ENCODE measurements around the gene RNF123. TPM values are rescaled to one million over a fixed set of nuclear protein-coding genes. Genes with fewer than 3 reads are reported as not detected.

RNF123 gene
- polyA plus RNA-seq, 1 of the 3 experiments (the other 2 are of a cell fraction): 48.1 TPM

DNA sequence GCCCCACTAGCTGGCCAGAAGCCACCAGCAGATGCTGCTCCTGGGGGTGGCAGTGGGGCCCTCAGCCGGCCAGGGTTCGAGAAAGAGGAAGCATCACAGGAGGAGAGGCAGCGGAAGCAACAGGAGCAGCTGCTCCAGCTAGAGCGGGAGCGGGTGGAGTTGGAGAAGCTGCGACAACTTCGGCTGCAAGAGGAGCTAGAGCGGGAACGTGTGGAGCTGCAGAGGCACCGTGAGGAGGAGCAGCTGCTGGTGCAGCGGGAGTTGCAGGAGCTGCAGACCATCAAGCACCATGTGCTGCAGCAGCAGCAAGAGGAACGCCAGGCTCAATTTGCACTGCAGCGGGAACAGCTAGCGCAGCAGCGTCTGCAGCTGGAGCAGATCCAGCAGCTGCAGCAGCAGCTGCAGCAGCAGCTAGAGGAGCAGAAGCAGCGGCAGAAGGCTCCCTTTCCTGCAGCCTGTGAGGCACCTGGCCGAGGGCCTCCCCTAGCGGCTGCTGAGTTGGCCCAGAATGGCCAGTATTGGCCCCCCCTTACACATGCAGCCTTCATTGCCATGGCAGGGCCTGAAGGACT, 32.7 kb upstream of the RNF123 start:
- Histone ChIP-seq H3K9me2 (no peaks in the 10 kb centered on the region), H3K27ac (ENCODE audit: low read depth in 2 of 2, low read length in 1 of 2) (no peak overlapping the region), H3K79me2 (ENCODE audit: insufficient read depth) (no peaks in the 10 kb centered on the region), H2AFZ (ENCODE audit: low read depth) (no peak overlapping the region), H3F3A (replicated peaks; ENCODE audit: insufficient read depth) (no peaks in the 10 kb centered on the region), H3K27me3 (ENCODE audit: insufficient read depth) (no peaks in the 10 kb centered on the region), H3K4me2 (no peak overlapping the region), H4K20me1 (ENCODE audit: insufficient read depth) (no peaks in the 10 kb centered on the region), H3K4me1 (ENCODE audit: control insufficient read depth in 1 of 2, insufficient read depth in 2 of 2, low read depth in 1 of 2, low read length in 1 of 2) (no peaks in the 10 kb centered on the region), H3K9me3 (no peaks in the 10 kb centered on the region), H3K4me3 (ENCODE audit: low read depth in 2 of 2, low read length in 1 of 2) (no peak overlapping the region), H3K9ac (no peak overlapping the region), H3K36me3 (replicated peaks in 1 of 2; ENCODE audit: control insufficient read depth in 1 of 2, insufficient read depth in 2 of 2, low read length in 1 of 2) (no peaks in the 10 kb centered on the region)
- 75% methylated on average over 11 of the region's 18 CpGs for WGBS (ENCODE audit: low lambda C conversion rate)
- no peak for DNase-seq
- ChIA-PET POLR2A (interaction anchor here (0.6 kb wide), 1 partner anchor 15 kb away, joined by 4 read pairs; no protein-coding TSS in a partner anchor), CTCF (interaction anchor here (0.8 to 2.2 kb wide), 2 partner anchors 15 to 117 kb away, joined by 3 to 10 read pairs; no protein-coding TSS in a partner anchor)
- no peak for TF ChIP-seq CHD2 (IDR thresholded peaks at IDR 0.05; ENCODE audit: low read length, partially characterized antibody)
- no peak for TF ChIP-seq JUND (IDR thresholded peaks at IDR 0.05)
- TF ChIP-seq NRF1 (IDR thresholded peaks at IDR 0.05; ENCODE audit: low read depth, low read length): no peak
- TF ChIP-seq RCOR1 (IDR thresholded peaks at IDR 0.05; ENCODE audit: low read length): no peak
- TF ChIP-seq SMC3 (IDR thresholded peaks at IDR 0.05; ENCODE audit: low read depth, low read length): no peak
- no peak for TF ChIP-seq EZH2phosphoT487 (IDR thresholded peaks at IDR 0.05; ENCODE audit: borderline replicate concordance, low read depth)
- TF ChIP-seq ELF1 (IDR thresholded peaks at IDR 0.05): no peak
- TF ChIP-seq, protein P1, sequence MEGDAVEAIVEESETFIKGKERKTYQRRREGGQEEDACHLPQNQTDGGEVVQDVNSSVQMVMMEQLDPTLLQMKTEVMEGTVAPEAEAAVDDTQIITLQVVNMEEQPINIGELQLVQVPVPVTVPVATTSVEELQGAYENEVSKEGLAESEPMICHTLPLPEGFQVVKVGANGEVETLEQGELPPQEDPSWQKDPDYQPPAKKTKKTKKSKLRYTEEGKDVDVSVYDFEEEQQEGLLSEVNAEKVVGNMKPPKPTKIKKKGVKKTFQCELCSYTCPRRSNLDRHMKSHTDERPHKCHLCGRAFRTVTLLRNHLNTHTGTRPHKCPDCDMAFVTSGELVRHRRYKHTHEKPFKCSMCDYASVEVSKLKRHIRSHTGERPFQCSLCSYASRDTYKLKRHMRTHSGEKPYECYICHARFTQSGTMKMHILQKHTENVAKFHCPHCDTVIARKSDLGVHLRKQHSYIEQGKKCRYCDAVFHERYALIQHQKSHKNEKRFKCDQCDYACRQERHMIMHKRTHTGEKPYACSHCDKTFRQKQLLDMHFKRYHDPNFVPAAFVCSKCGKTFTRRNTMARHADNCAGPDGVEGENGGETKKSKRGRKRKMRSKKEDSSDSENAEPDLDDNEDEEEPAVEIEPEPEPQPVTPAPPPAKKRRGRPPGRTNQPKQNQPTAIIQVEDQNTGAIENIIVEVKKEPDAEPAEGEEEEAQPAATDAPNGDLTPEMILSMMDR (IDR thresholded peaks at IDR 0.05): no peak

DNA sequence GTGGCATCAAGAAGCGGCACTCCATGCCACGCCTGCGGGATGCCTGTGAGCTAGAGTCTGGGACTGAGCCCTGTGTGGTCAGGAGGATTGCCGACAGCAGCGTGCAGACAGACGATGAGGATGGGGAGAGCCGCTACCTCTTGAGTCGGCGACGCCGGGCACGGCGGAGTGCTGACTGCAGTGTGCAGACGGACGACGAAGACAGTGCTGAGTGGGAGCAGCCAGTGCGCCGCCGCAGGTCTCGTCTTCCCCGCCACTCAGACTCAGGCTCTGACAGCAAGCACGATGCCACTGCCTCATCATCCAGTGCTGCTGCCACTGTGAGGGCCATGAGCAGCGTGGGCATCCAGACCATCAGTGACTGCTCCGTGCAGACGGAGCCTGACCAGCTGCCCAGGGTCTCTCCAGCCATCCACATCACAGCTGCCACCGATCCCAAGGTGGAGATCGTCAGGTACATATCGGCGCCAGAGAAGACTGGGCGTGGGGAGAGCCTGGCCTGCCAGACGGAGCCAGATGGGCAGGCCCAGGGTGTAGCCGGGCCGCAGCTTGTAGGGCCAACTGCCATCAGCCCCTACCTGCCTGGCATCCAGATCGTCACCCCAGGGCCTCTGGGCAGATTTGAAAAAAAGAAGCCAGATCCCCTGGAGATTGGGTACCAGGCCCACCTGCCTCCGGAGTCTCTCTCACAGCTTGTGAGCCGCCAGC, 32.0 kb upstream of the RNF123 start:
- H3F3A ChIP-seq (replicated peaks; ENCODE audit: insufficient read depth): no peaks in the 10 kb centered on the region
- TF ChIP-seq, protein P2, sequence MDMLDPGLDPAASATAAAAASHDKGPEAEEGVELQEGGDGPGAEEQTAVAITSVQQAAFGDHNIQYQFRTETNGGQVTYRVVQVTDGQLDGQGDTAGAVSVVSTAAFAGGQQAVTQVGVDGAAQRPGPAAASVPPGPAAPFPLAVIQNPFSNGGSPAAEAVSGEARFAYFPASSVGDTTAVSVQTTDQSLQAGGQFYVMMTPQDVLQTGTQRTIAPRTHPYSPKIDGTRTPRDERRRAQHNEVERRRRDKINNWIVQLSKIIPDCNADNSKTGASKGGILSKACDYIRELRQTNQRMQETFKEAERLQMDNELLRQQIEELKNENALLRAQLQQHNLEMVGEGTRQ (IDR thresholded peaks at IDR 0.05; ENCODE audit: borderline replicate concordance, low read depth, low read length): no peak
- TF ChIP-seq RXRA (IDR thresholded peaks at IDR 0.05; ENCODE audit: borderline replicate concordance, low read depth): no peak
- no peak for TF ChIP-seq TCF12 (IDR thresholded peaks at IDR 0.05)
- no peak for TF ChIP-seq NFIC (IDR thresholded peaks at IDR 0.05; ENCODE audit: borderline replicate concordance)
- TF ChIP-seq, protein P3, sequence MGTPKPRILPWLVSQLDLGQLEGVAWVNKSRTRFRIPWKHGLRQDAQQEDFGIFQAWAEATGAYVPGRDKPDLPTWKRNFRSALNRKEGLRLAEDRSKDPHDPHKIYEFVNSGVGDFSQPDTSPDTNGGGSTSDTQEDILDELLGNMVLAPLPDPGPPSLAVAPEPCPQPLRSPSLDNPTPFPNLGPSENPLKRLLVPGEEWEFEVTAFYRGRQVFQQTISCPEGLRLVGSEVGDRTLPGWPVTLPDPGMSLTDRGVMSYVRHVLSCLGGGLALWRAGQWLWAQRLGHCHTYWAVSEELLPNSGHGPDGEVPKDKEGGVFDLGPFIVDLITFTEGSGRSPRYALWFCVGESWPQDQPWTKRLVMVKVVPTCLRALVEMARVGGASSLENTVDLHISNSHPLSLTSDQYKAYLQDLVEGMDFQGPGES (IDR thresholded peaks at IDR 0.05; ENCODE audit: low read depth, low read length): no peak
- TF ChIP-seq GABPA (IDR thresholded peaks at IDR 0.05; ENCODE audit: low read depth): no peak
- no peak for TF ChIP-seq TEAD4 (IDR thresholded peaks at IDR 0.05; ENCODE audit: borderline replicate concordance, insufficient read depth)
- no peak for TF ChIP-seq RAD21 (IDR thresholded peaks at IDR 0.05; ENCODE audit: low read length)
- TF ChIP-seq POLR2AphosphoS5 (IDR thresholded peaks at IDR 0.05; ENCODE audit: low read depth, low read length): no peak
- no peak for TF ChIP-seq ELF1 (IDR thresholded peaks at IDR 0.05)
- TF ChIP-seq, protein P4, sequence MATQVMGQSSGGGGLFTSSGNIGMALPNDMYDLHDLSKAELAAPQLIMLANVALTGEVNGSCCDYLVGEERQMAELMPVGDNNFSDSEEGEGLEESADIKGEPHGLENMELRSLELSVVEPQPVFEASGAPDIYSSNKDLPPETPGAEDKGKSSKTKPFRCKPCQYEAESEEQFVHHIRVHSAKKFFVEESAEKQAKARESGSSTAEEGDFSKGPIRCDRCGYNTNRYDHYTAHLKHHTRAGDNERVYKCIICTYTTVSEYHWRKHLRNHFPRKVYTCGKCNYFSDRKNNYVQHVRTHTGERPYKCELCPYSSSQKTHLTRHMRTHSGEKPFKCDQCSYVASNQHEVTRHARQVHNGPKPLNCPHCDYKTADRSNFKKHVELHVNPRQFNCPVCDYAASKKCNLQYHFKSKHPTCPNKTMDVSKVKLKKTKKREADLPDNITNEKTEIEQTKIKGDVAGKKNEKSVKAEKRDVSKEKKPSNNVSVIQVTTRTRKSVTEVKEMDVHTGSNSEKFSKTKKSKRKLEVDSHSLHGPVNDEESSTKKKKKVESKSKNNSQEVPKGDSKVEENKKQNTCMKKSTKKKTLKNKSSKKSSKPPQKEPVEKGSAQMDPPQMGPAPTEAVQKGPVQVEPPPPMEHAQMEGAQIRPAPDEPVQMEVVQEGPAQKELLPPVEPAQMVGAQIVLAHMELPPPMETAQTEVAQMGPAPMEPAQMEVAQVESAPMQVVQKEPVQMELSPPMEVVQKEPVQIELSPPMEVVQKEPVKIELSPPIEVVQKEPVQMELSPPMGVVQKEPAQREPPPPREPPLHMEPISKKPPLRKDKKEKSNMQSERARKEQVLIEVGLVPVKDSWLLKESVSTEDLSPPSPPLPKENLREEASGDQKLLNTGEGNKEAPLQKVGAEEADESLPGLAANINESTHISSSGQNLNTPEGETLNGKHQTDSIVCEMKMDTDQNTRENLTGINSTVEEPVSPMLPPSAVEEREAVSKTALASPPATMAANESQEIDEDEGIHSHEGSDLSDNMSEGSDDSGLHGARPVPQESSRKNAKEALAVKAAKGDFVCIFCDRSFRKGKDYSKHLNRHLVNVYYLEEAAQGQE (IDR thresholded peaks at IDR 0.05; ENCODE audit: low read depth, low read length): no peak
- TF ChIP-seq, protein P5, sequence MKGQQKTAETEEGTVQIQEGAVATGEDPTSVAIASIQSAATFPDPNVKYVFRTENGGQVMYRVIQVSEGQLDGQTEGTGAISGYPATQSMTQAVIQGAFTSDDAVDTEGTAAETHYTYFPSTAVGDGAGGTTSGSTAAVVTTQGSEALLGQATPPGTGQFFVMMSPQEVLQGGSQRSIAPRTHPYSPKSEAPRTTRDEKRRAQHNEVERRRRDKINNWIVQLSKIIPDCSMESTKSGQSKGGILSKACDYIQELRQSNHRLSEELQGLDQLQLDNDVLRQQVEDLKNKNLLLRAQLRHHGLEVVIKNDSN (IDR thresholded peaks at IDR 0.05; ENCODE audit: borderline replicate concordance, low read depth): no peak

More for the DNA sequence above, 32.0 kb upstream of the RNF123 start:
- CTCF ChIA-PET: interaction anchor here (0.8 to 2.1 kb wide), 2 partner anchors 14 to 117 kb away, joined by 3 to 9 read pairs; no protein-coding TSS in a partner anchor
- Histone ChIP-seq H3K79me2 (ENCODE audit: insufficient read depth) (no peaks in the 10 kb centered on the region), H4K20me1 (ENCODE audit: insufficient read depth) (no peaks in the 10 kb centered on the region), H3K4me2 (no peak overlapping the region), H3K36me3 (replicated peaks in 1 of 2; ENCODE audit: control insufficient read depth in 1 of 2, insufficient read depth in 2 of 2, low read length in 1 of 2) (no peaks in the 10 kb centered on the region), H3K9ac (no peak overlapping the region), H3K9me3 (no peaks in the 10 kb centered on the region), H2AFZ (ENCODE audit: low read depth) (no peak overlapping the region), H3K4me1 (ENCODE audit: control insufficient read depth in 1 of 2, insufficient read depth in 2 of 2, low read depth in 1 of 2, low read length in 1 of 2) (no peaks in the 10 kb centered on the region), H3K27me3 (ENCODE audit: insufficient read depth) (no peaks in the 10 kb centered on the region), H3K27ac (ENCODE audit: low read depth in 2 of 2, low read length in 1 of 2) (no peak overlapping the region), H3K4me3 (ENCODE audit: low read depth in 2 of 2, low read length in 1 of 2) (no peak overlapping the region), H3K9me2 (no peaks in the 10 kb centered on the region)
- DNase-seq: no peak
- POLR2A ChIA-PET: no interaction called here
- 85% methylated on average over 24 of the region's 36 CpGs for WGBS (ENCODE audit: low lambda C conversion rate)

Data from SK-N-SH (cell line).